ENCODE data around the gene TMEM174.
"Not testable (repeated sequence)": the region's sequence is repeated elsewhere in the genome, so short reads cannot be mapped to it uniquely, and the experiment has no call there.

The TMEM174 gene

GRCh38 chr5:73196201-73196600, 23.2 kb downstream of the TMEM174 start:
- Histone ChIP-seq H3K4me3 (ENCODE audit: low read length in 2 of 2) (no peak overlapping the region), H3K27ac (ENCODE audit: low read length) (no peak overlapping the region), H3K9ac (ENCODE audit: low read length in 2 of 2) (no peak overlapping the region), H3K9me3 (ENCODE audit: control insufficient read depth in 2 of 2, low read length in 2 of 2) (no peaks in the 10 kb centered on the region), H3K36me3 (ENCODE audit: control insufficient read depth in 2 of 2, insufficient read depth in 2 of 2, low read length in 2 of 2) (no peaks in the 10 kb centered on the region), H3K4me1 (ENCODE audit: control insufficient read depth, insufficient read depth, low read length) (no peaks in the 10 kb centered on the region), H3K27me3 (ENCODE audit: control insufficient read depth in 1 of 2, insufficient read depth in 2 of 2, low read length in 2 of 2) (peaks cover 0 to 12% of the 10 kb centered on the region in 2 donors)

- Histone ChIP-seq H3K27me3 (ENCODE audit: control insufficient read depth in 1 of 2, insufficient read depth in 2 of 2, low read length in 2 of 2) (peaks cover 0 to 14% of the 10 kb centered on the region in 2 donors), H3K36me3 (ENCODE audit: control insufficient read depth in 2 of 2, insufficient read depth in 2 of 2, low read length in 2 of 2) (no peaks in the 10 kb centered on the region)
Measured at GRCh38 chr5:73197637-73198257, 24.8 kb downstream of the TMEM174 start.

GRCh38 chr5:73198833-73199592, 26.0 kb downstream of the TMEM174 start:
- Histone ChIP-seq H3K4me1 (ENCODE audit: control insufficient read depth, insufficient read depth, low read length) (no peaks in the 10 kb centered on the region), H3K9me3 (ENCODE audit: control insufficient read depth in 2 of 2, low read length in 2 of 2) (no peaks in the 10 kb centered on the region), H3K27me3 (ENCODE audit: control insufficient read depth in 1 of 2, insufficient read depth in 2 of 2, low read length in 2 of 2) (peaks cover 9 to 17% of the 10 kb centered on the region in 2 donors), H3K27ac (ENCODE audit: low read length) (no peak overlapping the region), H3K36me3 (ENCODE audit: control insufficient read depth in 2 of 2, insufficient read depth in 2 of 2, low read length in 2 of 2) (no peaks in the 10 kb centered on the region), H3K4me3 (ENCODE audit: low read length in 2 of 2) (no peak overlapping the region), H3K9ac (ENCODE audit: low read length in 2 of 2) (no peak overlapping the region)

More at GRCh38 chr5:73197637-73198257, 24.8 kb downstream of the TMEM174 start:
- no peak overlapping the region for H3K4me3 ChIP-seq (ENCODE audit: low read length in 2 of 2)
- H3K9me3 ChIP-seq (ENCODE audit: control insufficient read depth in 2 of 2, low read length in 2 of 2) = no peaks in the 10 kb centered on the region
- H3K4me1 ChIP-seq (ENCODE audit: control insufficient read depth, insufficient read depth, low read length) = no peaks in the 10 kb centered on the region
- no peak overlapping the region for H3K27ac ChIP-seq (ENCODE audit: low read length)
- no peak overlapping the region for H3K9ac ChIP-seq (ENCODE audit: low read length in 2 of 2)

GRCh38 chr5:73199671-73200070, 26.7 kb downstream of the TMEM174 start:
- Histone ChIP-seq H3K9me3 (ENCODE audit: control insufficient read depth in 2 of 2, low read length in 2 of 2) (no peaks in the 10 kb centered on the region), H3K27ac (ENCODE audit: low read length) (no peak overlapping the region), H3K36me3 (ENCODE audit: control insufficient read depth in 2 of 2, insufficient read depth in 2 of 2, low read length in 2 of 2) (no peaks in the 10 kb centered on the region), H3K4me1 (ENCODE audit: control insufficient read depth, insufficient read depth, low read length) (no peaks in the 10 kb centered on the region), H3K9ac (ENCODE audit: low read length in 2 of 2) (no peak overlapping the region), H3K4me3 (ENCODE audit: low read length in 2 of 2) (no peak overlapping the region), H3K27me3 (ENCODE audit: control insufficient read depth in 1 of 2, insufficient read depth in 2 of 2, low read length in 2 of 2) (peaks cover 14 to 18% of the 10 kb centered on the region in 2 donors)

- Histone ChIP-seq H3K4me1 (ENCODE audit: control insufficient read depth, insufficient read depth, low read length) (no peaks in the 10 kb centered on the region), H3K4me3 (ENCODE audit: low read length in 2 of 2) (no peak overlapping the region), H3K36me3 (ENCODE audit: control insufficient read depth in 2 of 2, insufficient read depth in 2 of 2, low read length in 2 of 2) (no peaks in the 10 kb centered on the region), H3K27me3 (ENCODE audit: control insufficient read depth in 1 of 2, insufficient read depth in 2 of 2, low read length in 2 of 2) (peaks cover 21 to 23% of the 10 kb centered on the region in 2 donors), H3K9ac (ENCODE audit: low read length in 2 of 2) (no peak overlapping the region), H3K9me3 (ENCODE audit: control insufficient read depth in 2 of 2, low read length in 2 of 2) (no peaks in the 10 kb centered on the region), H3K27ac (ENCODE audit: low read length) (no peak overlapping the region)
Measured at GRCh38 chr5:73201547-73202513, 28.8 kb downstream of the TMEM174 start.

GRCh38 chr5:73204332-73204731, 31.3 kb downstream of the TMEM174 start:
- Histone ChIP-seq H3K9ac (ENCODE audit: low read length in 2 of 2) (no peak overlapping the region), H3K4me1 (ENCODE audit: control insufficient read depth, insufficient read depth, low read length) (no peaks in the 10 kb centered on the region), H3K36me3 (ENCODE audit: control insufficient read depth in 2 of 2, insufficient read depth in 2 of 2, low read length in 2 of 2) (no peaks in the 10 kb centered on the region), H3K27me3 (ENCODE audit: control insufficient read depth in 1 of 2, insufficient read depth in 2 of 2, low read length in 2 of 2) (peaks cover 21% of the 10 kb centered on the region in 2 donors), H3K27ac (ENCODE audit: low read length) (no peak overlapping the region), H3K4me3 (ENCODE audit: low read length in 2 of 2) (no peak overlapping the region), H3K9me3 (ENCODE audit: control insufficient read depth in 2 of 2, low read length in 2 of 2) (no peaks in the 10 kb centered on the region)

GRCh38 chr5:73204733-73205132, 31.7 kb downstream of the TMEM174 start:
- Histone ChIP-seq H3K4me3 (ENCODE audit: low read length in 2 of 2) (no peak overlapping the region), H3K4me1 (ENCODE audit: control insufficient read depth, insufficient read depth, low read length) (no peaks in the 10 kb centered on the region), H3K27me3 (ENCODE audit: control insufficient read depth in 1 of 2, insufficient read depth in 2 of 2, low read length in 2 of 2) (peaks cover 21% of the 10 kb centered on the region in 2 donors), H3K9ac (ENCODE audit: low read length in 2 of 2) (no peak overlapping the region), H3K9me3 (ENCODE audit: control insufficient read depth in 2 of 2, low read length in 2 of 2) (no peaks in the 10 kb centered on the region), H3K27ac (ENCODE audit: low read length) (no peak overlapping the region), H3K36me3 (ENCODE audit: control insufficient read depth in 2 of 2, insufficient read depth in 2 of 2, low read length in 2 of 2) (no peaks in the 10 kb centered on the region)

GRCh38 chr5:73205305-73205704, 32.3 kb downstream of the TMEM174 start:
- H3K9ac ChIP-seq (ENCODE audit: low read length in 2 of 2) = no peak overlapping the region
- no peaks in the 10 kb centered on the region for H3K9me3 ChIP-seq (ENCODE audit: control insufficient read depth in 2 of 2, low read length in 2 of 2)
- H3K27ac ChIP-seq (ENCODE audit: low read length) = no peak overlapping the region
- H3K4me1 ChIP-seq (ENCODE audit: control insufficient read depth, insufficient read depth, low read length) = no peaks in the 10 kb centered on the region
- no peak overlapping the region for H3K4me3 ChIP-seq (ENCODE audit: low read length in 2 of 2)
- H3K27me3 ChIP-seq (ENCODE audit: control insufficient read depth in 1 of 2, insufficient read depth in 2 of 2, low read length in 2 of 2) = peaks cover 21% of the 10 kb centered on the region in 2 donors
- no peaks in the 10 kb centered on the region for H3K36me3 ChIP-seq (ENCODE audit: control insufficient read depth in 2 of 2, insufficient read depth in 2 of 2, low read length in 2 of 2)

- H3K4me1 ChIP-seq (ENCODE audit: control insufficient read depth, insufficient read depth, low read length); H3K9me3 ChIP-seq (ENCODE audit: control insufficient read depth in 2 of 2, low read length in 2 of 2); H3K27ac ChIP-seq (ENCODE audit: low read length); H3K36me3 ChIP-seq (ENCODE audit: control insufficient read depth in 2 of 2, insufficient read depth in 2 of 2, low read length in 2 of 2); H3K9ac ChIP-seq (ENCODE audit: low read length in 2 of 2); H3K4me3 ChIP-seq (ENCODE audit: low read length in 2 of 2): not testable (repeated sequence)
- peaks cover 19 to 21% of the 10 kb centered on the region in 2 donors for H3K27me3 ChIP-seq (ENCODE audit: control insufficient read depth in 1 of 2, insufficient read depth in 2 of 2, low read length in 2 of 2)
Measured at GRCh38 chr5:73207239-73207638, 34.2 kb downstream of the TMEM174 start.

GRCh38 chr5:73209075-73209474, 36.1 kb downstream of the TMEM174 start:
- not testable (repeated sequence) for H3K9me3 ChIP-seq (ENCODE audit: control insufficient read depth in 2 of 2, low read length in 2 of 2); H3K4me3 ChIP-seq (ENCODE audit: low read length in 2 of 2); H3K27ac ChIP-seq (ENCODE audit: low read length); H3K9ac ChIP-seq (ENCODE audit: low read length in 2 of 2); H3K4me1 ChIP-seq (ENCODE audit: control insufficient read depth, insufficient read depth, low read length); H3K36me3 ChIP-seq (ENCODE audit: control insufficient read depth in 2 of 2, insufficient read depth in 2 of 2, low read length in 2 of 2)
- H3K27me3 ChIP-seq (ENCODE audit: control insufficient read depth in 1 of 2, insufficient read depth in 2 of 2, low read length in 2 of 2) = peaks cover 19 to 20% of the 10 kb centered on the region in 2 donors

Measured in stomach smooth muscle (tissue), 2 donors.